ENCODE measurements around the gene S100A2. TPM values are rescaled to one million over a fixed set of nuclear protein-coding genes. Genes with fewer than 3 reads are reported as not detected.

Gene S100A2
- total RNA-seq, 1 donor from 2014 or later = 5.0 TPM

DNA sequence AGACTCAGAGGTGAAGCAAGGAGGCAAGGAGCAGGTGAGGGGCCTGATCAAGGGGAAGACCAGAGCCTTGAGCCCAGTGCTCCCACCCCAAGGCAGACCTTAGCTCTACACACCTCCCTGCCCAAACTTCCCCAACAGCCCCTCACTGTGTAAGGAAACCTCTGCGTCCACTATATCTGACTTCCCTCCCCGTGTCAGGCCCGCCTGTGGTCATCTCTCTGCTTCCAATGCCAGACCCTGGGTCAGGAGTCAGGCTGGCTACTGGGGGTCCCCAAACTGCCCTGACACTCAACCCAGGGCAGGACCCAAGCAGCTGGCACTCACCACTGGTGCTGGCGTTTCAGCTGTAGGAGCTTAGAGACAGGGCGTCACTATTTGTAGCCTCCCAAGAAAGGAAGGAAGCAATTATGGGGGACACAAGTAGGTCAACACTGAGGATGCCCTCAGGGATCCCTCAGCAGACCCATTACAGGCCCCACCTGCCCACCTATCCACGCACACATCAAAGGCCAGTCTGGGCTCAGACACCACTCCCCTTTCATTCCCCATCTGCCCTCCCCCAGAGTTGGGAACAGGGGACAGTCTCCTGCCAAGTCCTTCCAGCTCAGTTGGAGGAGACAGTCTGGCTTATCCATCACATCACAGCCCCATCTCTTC is 15.8 kb downstream of the S100A2 start:
- no peak for DNase-seq (ENCODE audit: low spot score)
- intact Hi-C loops (cut with DNase I) = no loop called here

GRCh38 chr1:153548722-153549688 is 16.6 kb downstream of the S100A2 start, which contains the start of gene S100A3:
Gene S100A3 (minus strand): TSS chr1:153549258. CDS start chr1:153548485, 773 bp downstream.
- DNase-seq (ENCODE audit: low spot score) = peak; percentile 85
- intact Hi-C loops (cut with DNase I) = no loop called here

DNA sequence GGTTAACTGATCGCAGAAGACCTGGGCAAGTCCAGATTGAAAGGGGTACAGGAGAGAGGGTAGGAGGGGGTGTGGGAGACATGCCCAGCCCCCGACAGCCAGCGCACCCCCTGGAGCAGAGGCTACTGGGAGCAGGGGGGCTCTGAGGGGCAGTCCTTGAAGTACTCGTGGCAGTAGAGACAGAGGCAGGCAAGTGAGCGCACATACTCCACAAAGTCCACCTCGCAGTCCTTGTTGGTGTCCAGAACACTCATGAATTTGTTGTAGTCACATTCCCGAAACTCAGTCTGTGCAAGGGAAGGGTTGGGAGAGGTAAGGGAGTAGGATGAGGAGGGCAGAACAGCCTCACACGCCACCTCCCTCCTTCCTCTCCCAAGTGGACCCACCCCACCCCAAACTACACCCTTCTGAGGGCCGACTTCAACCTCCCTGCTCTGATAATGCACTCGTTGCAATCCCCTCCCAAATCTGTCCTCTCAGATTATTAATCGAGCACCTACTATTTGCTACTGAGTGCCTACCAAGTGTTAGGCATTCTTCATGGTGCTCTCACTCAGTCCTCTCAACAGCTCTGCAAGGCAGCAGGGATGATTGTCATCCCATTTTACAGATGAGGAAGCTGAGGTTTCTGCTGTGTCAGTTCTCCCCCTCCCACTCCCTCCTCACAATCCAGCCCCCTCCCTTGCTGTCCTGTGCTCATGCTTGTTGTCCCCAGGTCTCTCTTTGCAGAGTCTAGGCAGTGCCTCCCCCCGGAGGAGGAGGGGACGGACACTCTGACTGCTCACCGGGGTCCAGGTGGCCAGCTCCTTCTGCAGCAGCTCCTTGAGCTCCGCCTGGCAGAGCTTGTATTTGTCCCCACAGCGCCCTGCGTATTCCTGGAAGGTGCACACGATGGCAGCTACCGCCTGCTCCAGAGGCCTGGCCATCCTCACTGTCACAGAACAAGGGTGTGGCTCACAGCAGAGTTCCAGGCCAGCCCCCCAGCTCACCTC is 17.8 kb downstream of the S100A2 start:
- intact Hi-C loops (cut with DNase I) = no loop called here
- no peak for DNase-seq (ENCODE audit: low spot score)

DNA sequence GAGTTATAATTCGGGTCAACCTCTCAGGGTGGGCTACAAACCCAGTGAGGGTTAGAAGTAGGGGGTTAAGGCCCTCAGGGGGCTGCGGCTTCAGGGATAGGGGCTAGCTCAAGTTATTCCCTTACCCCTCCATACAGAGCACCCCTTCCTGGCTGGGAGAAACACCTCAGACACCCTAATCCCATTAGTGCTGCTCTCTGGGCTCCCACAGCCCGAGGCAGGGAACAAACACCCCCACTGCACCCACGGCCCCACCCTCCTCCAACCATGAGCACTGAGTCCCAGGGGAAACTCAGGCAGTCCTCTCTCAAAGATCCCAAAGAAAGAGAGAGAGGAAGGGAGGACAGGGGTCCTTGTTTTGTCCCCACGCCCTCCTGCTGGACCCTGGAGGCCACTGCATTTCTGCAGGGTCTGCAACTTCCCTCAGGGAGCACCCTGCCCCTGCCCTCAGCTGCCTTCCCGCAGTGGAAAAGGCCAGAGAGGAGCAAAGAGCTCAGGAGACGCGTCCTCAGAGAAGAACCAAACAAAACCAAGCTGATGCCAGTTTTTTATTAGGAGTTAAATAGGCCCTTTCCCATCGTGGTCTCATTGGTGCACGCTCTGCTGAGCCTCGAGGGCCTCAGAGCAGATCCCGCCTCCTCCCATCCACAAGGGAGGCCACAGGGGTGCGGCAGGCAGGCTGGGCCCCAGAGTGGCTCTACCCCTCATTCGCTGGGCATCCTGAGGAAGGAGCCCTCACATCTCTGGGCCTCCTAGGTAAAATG is 18.7 kb downstream of the S100A2 start:
- intact Hi-C loops (cut with DNase I) = no loop called here
- DNase-seq (ENCODE audit: low spot score) = no peak

DNA sequence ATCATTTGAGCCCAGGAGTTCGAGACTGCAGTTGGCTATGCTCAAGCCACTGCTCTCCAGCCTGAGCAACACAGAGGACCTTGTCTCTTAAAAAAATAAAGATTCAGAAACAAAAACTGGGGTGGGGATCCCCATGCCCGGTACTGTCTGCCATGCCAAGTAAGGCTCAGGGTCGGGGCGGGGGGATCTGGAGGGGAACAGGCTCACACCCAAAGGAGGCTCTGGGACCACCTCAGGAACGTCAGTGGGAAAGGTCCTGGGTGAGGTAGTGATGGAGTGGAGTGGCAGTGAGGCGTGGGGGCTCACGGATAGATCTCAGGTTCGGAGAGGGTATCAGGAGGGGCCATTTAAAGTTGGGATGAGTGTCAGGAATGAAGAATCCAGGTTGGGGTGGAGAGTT is 19.3 kb downstream of the S100A2 start:
- intact Hi-C loops (cut with DNase I) = no loop called here
- no peak for DNase-seq (ENCODE audit: low spot score)

GRCh38 chr1:153545067-153546055 is 20.3 kb downstream of the S100A2 start, which contains the start of gene S100A4:
Gene S100A4 (minus strand): TSS chr1:153545806. CDS start chr1:153544794, 1,012 bp downstream.
- peak; percentile 98 for DNase-seq (ENCODE audit: low spot score)
- intact Hi-C loops (cut with DNase I) = no loop called here

DNA sequence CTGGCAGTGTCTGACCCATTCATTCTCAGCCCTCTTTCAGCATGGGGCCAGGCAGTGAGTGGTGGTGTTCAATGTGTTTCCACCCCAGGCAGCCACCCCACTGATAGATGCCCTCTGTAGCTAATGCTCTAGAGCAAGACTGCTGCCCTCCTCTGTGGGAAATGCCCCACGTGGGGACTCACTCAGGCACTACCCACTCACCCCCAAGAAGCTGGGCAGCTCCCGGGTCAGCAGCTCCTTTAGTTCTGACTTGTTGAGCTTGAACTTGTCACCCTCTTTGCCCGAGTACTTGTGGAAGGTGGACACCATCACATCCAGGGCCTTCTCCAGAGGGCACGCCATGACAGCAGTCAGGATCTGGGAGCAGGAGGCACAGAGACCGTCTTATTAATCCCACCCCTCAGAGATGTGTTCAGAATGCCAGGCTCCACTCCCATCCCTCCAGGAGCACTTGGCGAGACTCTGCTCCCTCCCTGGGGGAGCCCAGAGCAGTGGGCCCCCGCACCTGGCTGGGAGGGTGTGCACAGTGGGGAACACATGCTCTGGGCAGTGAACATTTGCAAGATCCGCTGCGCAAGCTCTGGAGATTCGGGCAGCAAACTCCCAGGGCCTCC is 21.1 kb downstream of the S100A2 start:
- no peak for DNase-seq (ENCODE audit: low spot score)
- intact Hi-C loops (cut with DNase I) = no loop called here

GRCh38 chr1:153543736-153544135 is 21.9 kb downstream of the S100A2 start:
- DNase-seq (ENCODE audit: low spot score) = no peak
- intact Hi-C loops (cut with DNase I) = no loop called here

- DNase-seq (ENCODE audit: low spot score) = no peak
- intact Hi-C loops (cut with DNase I) = no loop called here
Observed at GRCh38 chr1:153542956-153543711, 22.5 kb downstream of the S100A2 start.

- intact Hi-C loops (cut with DNase I) = no loop called here
- DNase-seq (ENCODE audit: low spot score) = no peak
Observed at GRCh38 chr1:153541641-153542590, 23.7 kb downstream of the S100A2 start.

DNA sequence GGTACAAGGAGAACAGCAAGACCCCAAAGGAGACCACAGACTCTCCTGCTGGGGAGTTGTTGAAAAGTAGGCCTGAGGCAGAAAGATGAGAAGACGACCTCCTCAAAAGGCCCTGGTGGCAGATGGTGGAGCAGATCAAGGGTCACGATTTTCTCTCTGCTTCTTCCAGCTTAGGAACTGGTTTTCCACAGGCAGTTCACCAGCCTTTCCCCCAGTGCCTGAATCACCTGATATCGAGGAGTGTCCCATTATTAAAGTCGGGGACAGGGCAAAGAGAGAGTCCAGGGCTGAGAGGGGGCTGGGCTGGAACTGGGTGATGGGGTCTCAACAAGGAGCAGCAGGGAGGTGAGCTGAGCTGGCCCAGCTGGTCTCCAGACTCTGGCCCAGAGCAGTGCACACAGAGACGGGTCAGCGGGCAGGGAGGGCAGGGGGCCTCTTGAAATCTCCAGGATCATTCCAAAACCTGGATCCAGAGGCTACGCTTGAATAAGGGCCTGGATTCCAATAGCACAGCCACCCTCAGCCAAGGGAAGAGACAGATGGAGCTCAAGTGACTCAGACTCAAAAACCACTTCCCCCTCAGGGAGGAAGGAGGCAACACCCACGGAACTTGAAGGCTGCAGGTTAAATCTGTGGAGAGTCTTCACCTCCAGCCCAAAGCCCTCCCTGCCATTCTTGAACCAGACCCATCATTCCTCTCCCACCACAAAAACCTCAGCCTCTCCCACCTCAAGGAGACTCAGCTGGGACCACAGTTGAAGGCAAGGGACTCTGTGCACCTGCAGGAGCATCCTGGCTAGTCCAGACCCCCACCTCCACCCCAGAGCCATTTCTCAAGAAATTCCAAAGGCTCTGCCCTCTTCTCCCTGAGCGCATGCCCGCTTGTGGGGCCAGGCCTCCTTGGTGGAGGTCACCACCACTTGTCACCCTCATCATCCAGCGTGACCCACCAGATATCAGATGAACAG is 25.0 kb downstream of the S100A2 start, which contains the start of gene S100A5:
TSS of gene S100A5 (minus strand) at position 541 of the 968 bp plus-strand sequence. CDS start 743 bp downstream, outside the sequence.
- DNase-seq (ENCODE audit: low spot score) = no peak
- intact Hi-C loops (cut with DNase I) = no loop called here

- intact Hi-C loops (cut with DNase I) = no loop called here
- DNase-seq (ENCODE audit: low spot score) = no peak
Observed at GRCh38 chr1:153539395-153540093, 26.1 kb downstream of the S100A2 start.

DNA sequence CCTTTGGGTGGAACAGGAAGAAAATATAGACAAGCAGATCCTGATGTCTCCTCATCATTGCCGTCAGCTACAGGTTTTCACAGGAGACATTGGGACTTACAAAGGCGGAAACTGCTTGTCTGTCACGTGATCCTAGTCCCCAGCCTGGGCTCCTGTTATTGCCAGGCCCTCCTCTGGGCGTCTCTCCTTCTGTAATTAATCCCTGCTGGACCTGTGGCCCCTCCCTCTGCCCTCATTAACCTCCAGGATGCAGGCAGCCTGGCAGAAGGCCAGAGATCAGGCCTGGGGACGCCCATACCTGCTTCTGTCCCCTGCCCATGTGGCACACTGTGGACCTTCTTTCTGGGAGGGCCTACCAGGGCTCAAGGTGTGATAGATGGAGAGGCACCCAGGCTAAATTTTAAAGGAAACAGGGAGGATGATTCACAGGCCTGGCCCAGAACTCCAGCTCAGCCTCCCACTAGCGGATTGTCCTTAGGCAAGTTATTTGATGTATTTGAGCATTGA is 27.3 kb downstream of the S100A2 start:
- DNase-seq (ENCODE audit: low spot score) = no peak
- intact Hi-C loops (cut with DNase I) = no loop called here
